HS-5 (cell line): ENCODE results near the gene BCAM.

Experiments used
- DNase-seq: peaks from one replicate; pipeline ENCODE4 v3.0.0-alpha.2; 2012; ENCODE audit warnings: low read depth

BCAM gene

DNA sequence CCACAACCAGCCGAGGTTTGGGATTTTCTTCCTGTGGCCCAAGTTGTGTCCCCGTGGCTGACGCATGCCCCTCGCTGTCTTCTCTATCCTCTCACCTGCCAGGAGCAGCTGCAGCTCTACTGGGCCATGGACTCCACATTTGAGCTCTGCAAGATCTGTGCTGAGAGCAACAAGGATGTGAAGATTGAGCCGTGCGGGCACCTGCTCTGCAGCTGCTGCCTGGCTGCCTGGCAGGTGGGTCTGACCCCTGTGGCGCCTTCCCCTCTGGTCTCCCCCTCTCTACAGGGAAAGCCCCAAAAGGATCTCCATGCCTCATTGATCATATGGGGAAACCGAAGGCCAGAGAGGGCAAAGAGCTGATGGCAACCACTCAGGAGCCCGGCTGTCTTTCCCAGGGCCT, 16.6 kb upstream of the BCAM start:
- DNase-seq, result no peak

DNA sequence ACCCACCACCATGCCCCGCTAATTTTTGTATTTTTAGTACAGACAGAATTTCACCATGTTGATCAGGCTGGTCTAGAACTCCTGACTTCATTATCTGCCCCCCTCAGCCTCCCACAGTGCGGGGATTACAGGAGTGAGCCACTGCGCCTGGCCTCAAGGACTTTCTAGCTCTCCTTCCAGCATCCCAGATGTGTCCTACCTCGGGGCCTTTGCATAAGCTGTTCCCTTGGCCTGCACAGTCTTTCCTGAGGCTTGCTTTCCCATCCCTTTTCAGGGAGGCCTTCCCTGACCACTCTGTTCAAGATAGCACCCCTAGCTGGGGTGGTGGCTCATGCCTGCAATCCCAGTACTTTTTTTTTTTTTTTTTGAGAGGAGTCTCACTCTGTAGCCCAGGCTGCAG, 14.3 kb upstream of the BCAM start:
- no peak for DNase-seq

DNA sequence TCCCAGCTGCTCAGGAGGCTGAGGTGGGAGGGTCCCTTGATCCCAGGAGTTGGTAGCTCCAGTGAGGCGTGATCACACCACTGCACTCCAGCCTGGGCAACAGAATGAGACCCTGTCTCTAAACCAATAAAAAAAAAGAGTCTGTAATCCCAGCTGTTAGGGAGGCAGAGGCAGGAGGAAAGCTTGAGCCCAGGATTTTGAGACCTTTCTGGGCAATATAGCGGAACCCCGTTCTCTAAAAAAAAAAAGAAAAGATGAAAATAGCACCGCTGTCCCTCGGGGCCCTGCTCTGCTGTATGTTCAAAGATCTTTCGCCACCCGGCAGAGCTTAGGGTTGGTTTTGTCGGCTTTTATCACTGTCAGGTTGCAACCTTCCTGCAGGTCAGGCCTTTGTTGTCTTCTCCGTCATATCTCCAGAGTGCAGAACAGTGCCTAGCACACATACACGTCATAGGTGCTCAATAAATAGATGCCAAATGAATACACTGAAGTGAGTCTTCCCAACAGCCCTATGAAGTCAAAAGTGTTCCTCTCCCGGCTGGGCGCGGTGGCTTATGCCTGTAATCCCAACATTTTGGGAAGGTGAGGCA, 13.4 kb upstream of the BCAM start:
- no peak for DNase-seq

DNA sequence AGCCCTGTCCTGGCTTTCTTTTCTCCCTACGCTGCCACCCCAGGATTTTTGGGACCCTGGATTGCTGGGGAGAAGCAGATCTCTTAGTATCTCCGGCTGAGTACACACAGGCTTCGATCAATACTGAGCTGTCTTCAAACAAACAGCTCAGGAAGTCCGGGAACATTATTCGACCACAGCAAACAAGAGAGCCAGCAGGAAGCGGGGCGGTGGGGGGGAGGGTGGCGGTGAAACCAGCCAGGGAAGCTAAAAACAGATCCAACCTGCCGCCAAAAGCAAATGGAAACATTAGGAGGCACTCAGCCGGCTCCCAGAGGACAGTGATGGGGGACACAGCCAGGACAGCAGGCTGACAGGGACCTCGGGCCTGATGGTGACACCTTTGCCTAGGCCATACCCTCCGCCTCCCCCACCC, 12.2 kb upstream of the BCAM start:
- no peak for DNase-seq

DNA sequence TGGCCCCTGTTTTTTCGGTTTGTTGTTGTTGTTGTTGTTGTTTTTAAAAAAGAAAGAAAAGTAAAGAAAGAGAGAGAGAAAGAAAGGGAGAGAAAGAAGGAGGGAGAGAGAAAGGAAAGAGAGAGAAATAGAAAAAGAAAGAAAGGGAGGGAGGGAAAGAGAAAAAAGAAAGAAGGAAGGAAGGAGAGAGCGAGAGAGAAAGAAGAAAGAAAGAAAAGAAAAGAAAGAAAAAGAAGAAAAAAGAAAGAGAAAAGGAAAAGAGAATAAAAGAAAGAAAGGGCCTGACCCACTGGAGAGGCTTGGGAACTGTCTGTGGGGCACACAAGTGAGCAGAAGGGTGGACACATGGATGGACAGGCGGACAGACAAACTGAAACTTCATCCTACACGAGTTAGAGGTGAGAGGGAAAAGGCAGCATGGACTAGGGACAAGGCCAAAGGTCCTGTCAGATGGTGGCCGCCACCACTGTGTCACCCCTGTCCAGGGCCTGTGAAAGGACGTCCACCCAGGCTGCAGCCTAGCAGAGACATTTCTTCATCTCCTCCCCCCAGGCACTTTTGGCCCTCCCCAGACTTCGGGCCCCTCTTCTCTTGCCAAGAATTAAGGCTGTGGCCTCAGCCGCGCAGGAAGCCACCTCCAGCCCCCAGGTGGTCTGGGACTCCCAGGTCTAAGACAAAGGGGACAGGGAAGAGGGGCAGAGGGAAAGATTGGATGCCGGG, 9.1 kb upstream of the BCAM start:
- no peak for DNase-seq

DNA sequence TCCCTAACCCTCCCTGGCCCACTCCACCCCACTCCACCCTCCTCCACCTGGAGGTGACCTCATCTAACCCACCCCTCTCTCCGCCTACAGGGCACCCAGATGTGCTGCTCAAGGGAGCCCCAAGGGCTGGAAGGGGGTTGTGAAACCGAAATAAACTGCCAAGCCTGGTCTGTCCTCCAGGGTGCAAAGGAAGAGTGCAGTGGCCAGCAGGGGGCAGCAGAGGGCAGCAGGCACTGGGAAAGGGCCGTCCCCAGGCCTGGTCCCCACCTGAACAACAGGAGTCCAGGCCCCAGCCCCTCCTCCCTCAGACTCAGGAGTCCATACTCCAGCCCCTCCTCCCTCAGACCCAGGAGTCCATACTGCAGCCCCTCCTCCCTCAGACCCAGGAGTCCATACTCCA, 8.4 kb upstream of the BCAM start:
- peak; percentile 40 for DNase-seq

DNA sequence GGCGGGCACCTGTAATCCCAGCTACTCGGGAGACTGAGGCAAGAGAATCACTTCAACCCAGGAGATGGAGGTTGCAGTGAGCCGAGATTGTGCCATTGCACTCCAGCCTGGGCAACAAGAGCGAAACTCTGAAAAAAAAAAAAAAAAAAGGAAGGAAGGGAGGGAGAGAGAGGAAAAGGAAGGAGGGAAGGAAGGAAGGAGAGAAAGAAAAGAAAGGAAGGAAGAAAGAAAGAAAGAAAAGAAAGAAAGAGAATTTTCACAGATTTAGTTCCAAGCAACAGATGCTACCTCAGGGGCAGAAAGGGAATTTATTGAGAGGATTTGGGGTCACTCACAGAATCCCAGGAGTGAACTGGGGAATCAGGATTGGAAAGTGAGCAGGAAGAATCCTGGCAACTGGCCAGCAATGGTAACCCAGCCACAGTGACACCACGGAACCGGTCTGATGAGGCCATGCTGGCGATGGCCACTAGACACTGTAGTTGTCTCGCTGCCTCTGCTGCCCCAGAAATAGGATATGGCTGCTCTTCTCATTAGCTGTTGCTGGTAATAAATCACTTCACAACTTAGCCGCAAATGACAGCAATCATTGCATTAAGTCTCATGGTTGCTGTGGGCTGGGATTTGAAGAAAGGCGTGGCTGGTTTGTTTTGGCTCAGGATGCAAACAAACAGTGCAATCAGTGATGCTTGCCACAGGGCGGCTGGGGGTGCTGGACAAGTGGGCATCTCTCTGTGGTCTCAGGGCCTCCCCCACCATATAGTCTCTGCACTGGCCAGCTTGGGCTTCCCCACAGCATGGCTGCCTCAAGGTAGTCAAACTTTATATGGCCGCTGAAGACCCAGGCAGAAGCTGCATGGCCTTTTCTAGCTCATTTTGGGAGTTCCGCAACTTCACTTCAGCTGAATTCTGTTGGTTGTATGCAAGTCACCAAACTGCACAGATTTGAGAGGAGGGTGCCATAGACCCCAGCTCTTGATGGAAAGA, 5.2 kb upstream of the BCAM start:
- DNase-seq, result no peak

DNA sequence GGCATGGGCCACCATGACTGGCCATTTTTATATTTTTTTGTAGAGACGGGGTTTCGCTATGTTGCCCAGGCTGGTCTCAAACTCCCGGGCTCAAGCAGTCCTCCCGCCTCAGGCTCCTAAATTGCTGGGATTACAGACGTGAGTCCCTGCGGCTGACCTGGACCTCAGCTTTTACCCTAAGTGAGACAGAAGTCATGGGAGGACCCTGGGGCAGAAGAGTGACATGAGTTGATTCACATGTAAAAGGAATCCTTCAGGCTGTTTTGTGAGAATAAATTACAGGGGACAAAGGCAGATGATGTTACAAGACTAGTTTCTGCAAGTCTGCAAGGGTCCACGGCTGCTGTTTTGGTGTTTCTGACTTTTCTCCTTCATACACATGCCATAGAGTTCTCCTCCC, 2.6 kb upstream of the BCAM start:
- DNase-seq, result no peak

DNA sequence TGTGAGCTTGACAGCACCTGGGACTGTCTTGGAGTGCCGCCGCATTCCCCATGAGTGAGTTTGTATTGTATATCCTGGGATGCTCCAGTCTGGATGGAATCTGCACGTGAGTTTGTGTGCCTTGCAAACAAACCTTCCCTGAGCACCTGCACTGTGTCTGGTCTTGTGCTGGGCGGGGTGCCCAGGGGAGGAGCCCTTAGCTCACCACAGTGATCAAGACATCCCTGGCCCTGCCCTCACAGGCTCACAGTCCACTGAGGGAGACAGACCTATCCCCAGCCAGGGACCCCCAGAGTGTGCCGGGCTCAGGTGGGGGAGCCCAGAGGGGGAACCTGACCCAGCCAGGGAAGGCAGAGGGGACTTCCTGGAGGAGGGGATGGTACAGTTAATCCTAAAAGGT, 1.7 kb upstream of the BCAM start:
- DNase-seq, result no peak

DNA sequence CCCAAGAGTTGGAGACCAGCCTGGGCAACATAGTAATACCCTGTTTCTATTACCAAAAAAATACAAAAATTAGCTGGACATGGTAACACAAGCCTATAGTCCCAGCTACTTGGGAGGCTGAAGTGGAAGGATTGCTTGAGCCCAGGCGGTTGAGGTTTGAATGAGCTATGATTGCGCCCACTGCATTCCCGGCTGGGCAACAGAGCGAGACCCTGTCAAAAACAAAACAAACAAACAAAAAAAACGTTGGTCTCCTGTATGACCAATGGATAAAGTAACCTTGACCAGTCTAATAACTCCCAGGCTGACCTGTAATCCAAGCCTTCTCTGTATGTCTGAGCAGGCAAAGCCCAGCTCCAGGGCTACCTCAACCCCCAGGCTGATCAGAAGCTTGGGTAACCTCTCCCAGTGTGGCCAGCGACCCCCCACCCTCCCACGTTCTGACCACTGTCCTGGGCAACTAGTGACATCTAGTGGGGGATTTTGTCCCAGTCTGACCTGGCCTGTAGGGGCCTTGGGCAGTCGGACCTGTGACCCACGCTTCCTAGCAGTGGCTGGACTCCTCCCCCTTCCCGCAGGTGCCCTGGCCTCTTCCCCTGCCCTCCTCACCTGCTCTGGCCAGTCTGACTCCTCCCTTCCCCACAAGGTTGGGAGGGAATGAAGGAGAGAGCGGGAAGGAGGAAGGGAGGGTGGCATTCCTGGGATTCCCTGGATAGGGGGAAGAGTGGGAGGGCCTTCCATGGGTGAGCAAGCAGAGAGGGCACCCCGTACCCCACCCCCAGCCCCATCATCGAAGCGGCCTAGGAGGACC, 1.0 kb upstream of the BCAM start:
- DNase-seq, result no peak

DNA sequence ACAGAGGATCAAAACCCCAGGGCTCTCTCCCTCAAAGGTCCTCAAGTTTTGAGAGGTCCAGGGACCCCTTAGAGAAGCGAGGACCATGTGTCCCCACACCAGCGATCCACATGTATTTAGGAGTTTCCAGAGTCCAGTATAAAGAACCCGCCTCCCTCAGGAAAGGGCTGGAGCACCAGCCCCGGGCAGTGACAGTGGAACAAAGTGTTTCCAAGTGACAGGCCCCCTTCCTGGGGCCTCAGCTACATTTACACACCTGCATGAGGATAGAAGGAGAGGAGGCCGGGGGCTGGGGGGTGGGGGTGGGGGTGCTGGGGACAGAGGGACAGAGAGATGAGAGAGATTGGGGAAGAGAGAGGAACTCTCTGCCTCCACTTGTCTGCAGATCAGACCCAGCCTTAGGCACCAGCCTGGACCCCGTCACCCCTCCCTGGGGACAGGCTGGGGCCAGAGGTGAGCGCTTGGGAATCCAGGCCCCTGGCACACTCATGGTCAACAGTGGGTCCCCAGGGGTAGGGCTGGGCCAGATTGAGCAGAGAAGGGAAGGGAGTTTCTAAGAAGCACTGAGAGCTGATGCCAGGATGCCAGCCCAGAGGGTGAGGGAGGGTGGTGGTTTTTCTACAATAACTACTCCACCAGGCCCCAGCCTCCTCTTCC, 802 bp downstream of the BCAM start:
- DNase-seq, result no peak

DNA sequence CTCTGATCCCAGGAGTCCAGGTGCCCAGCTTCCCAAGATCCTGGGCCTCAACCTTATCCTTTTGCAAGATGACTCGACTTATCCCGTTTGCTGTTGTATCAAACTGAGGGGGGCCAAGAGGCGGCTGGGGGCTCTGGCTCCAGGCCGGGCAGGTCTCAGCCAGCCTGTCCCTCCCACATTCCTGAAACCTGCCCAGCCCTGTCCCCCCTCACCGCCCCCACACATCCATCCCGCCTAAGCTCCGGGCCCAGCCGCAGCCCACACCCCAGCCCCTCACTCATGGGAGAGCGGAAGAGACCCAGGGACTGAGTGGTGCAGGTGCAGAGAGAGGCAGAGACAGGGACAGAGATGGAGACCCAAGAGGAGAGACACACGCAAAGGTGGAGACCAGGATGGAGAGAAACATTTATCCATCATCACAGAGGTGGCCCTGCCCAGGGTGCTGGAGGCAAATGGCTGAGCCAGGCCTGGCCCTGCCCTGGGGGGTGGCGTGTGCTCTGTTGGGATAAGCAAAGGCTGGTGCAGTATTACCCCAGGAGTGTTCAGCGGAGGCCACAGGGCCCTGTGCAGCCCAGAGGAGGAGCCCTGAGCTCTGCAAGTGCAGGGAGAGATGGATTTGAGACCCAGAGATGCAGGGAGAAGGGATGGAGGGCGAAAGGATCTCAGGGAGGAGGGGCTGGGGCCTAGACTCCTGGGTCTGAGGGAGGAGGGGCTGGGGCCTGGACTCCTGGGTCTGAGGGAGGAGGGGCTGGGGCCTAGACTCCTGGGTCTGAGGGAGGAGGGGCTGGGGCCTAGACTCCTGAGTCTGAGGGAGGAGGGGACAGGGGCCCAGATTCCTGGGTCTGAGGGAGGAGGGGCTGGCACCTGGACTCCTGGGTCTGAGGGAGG, 1.6 kb downstream of the BCAM start:
- no peak for DNase-seq

DNA sequence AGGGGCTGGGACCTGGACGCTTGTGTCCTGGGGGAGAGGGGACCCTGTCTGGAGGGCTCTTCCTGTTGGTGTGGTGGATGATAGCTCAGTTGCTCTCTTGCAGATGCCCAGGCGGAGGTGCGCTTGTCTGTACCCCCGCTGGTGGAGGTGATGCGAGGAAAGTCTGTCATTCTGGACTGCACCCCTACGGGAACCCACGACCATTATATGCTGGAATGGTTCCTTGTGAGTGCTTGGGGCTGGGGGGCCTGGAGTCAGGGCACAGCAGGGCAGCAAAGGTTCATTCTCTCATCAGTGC, 2.2 kb downstream of the BCAM start:
- no peak for DNase-seq

DNA sequence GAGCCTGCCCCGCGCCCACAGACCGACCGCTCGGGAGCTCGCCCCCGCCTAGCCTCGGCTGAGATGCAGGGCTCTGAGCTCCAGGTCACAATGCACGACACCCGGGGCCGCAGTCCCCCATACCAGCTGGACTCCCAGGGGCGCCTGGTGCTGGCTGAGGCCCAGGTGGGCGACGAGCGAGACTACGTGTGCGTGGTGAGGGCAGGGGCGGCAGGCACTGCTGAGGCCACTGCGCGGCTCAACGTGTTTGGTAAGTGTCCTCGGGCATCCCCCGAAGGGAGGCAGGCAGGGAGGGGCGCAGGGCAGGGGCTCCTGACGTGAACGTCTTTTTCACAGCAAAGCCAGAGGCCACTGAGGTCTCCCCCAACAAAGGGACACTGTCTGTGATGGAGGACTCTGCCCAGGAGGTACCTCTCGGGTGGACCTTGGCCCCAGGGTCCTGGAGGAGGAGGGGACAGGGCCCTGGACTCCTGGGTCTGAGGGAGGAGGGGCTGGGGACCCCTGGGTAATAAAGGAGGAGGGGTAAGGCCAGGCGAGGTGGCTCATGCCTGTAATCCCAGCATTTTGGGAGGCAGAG, 3.3 kb downstream of the BCAM start:
- no peak for DNase-seq

DNA sequence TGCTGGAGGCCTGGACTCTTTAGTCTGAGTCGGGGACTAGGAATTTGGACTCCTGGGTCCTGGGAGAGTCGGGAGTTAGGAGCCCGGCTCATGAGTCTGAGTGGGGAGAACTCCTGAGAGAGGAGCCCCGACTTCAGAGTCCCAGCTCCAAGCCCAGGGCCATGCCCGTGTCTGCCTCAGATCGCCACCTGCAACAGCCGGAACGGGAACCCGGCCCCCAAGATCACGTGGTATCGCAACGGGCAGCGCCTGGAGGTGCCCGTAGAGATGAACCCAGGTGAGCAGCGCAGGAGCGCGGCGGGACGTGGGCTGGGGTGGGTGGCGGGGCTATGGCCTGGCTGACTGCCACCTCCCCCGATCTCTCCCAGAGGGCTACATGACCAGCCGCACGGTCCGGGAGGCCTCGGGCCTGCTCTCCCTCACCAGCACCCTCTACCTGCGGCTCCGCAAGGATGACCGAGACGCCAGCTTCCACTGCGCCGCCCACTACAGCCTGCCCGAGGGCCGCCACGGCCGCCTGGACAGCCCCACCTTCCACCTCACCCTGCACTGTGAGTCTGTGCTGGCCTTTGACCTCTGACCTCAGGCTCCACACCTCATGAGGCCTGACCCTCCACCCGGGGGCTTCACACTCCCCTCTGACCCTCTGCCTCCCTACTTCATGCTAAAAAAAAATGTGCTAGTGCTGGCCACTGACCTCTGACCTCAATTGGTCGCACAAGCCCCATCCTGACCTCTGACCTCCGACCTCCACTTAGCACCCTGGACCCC, 4.4 kb downstream of the BCAM start:
- DNase-seq, result no peak

DNA sequence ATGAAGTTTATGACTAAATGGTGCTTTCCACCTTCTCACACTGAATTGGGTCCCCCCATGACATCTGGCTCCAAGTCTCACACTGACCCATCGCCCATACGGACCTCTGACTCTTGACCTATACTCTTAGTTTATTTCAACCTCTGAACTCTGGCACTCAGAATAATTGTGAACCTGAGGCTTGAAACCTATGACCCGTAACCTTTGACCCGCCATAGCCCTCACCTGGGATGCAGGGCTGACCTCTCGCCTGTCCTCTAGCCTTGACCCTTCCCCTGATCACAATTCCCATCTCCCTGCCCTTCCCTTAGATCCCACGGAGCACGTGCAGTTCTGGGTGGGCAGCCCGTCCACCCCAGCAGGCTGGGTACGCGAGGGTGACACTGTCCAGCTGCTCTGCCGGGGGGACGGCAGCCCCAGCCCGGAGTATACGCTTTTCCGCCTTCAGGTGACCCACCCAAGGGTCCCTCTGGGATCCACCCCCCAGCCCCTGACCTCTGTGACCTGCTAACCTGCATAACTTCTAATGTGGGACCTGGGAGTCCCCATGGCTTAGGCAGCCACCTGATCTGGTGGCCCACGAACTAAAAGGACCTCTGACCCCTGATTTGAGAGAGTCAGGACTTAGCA, 5.1 kb downstream of the BCAM start:
- DNase-seq, result no peak

DNA sequence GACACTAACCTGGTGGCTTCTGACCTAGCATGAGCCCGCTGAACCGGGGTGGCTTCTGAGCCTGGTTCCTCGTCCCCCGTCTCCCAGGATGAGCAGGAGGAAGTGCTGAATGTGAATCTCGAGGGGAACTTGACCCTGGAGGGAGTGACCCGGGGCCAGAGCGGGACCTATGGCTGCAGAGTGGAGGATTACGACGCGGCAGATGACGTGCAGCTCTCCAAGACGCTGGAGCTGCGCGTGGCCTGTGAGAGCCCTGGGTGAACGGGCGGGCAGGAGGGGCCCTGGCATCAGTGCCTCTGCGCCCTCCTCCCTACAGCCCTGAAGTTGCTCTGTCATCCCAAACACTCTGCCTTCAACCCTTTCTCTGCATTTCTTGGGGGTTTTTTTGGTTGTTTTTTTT, 5.6 kb downstream of the BCAM start:
- no peak for DNase-seq

DNA sequence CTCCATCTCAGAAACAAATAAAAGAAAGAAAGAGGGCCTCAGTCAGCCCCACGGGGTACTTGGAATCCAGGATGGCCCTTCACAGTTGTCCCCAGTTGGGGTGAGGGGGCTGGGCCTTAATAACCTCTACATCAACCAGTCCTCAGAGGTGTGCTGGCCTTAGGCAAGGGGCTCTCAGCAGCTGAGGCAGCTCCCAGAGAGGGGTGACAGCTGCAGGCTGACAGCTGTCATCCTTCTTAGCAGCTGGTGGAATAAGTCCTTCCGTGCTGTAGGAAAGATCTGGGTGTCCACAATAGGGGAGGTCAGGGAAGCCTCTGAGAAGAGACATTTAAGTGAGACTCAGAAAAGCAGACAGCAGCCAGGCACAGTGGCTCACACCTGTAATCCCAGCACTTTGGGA, 7.4 kb downstream of the BCAM start:
- DNase-seq, result no peak
